ENCODE data around the gene MRPS33.
A peak's percentile ranks its signal among the peaks of the same experiment; 100 is the strongest.

- TF ChIP-seq POLR2AphosphoS5 (IDR thresholded peaks at IDR 0.05; ENCODE audit: borderline replicate concordance, low read depth, low read length) (peak; percentile 97), EZH2 (IDR thresholded peaks at IDR 0.05) (no peak)
These were observed at the start of gene MRPS33 for GRCh38 chr7:141014524-141015395.
